ENCODE results near the gene PIKFYVE. TPM values are rescaled to one million over a fixed set of nuclear protein-coding genes. Genes with fewer than 3 reads are reported as not detected.

The PIKFYVE gene
- total and polyA plus RNA-seq, 2 of the 8 experiments (the other 6 are each of a cell fraction or from before 2014, with no cell fraction given) = 8.8 to 33.5 TPM

GRCh38 chr2:208389940-208390339, 123.9 kb downstream of the PIKFYVE start:
- Histone ChIP-seq H3K4me3 (ENCODE audit: extremely low read depth in 1 of 4, insufficient read depth in 2 of 4, low read depth in 3 of 4, low read length in 4 of 4) (no peak overlapping the region), H3K23me2 (ENCODE audit: low read depth, low read length) (no peaks in the 10 kb centered on the region), H4K5ac (ENCODE audit: insufficient read length, low read depth, low read length) (no peak overlapping the region), H4K20me1 (replicated peaks in 1 of 2; ENCODE audit: control insufficient read depth in 1 of 2, insufficient read depth in 2 of 2, low read length in 2 of 2) (no peaks in the 10 kb centered on the region), H3K79me2 (ENCODE audit: control insufficient read depth in 1 of 2, insufficient read depth in 2 of 2, low read length in 2 of 2) (no peaks in the 10 kb centered on the region), H3K4me2 (ENCODE audit: insufficient read depth in 1 of 2, low read depth in 2 of 2, low read length in 2 of 2) (no peak overlapping the region), H2BK12ac (ENCODE audit: low read depth, low read length) (no peak overlapping the region), H3K27ac (ENCODE audit: low read depth, low read length) (no peak overlapping the region), H3K36me3 (ENCODE audit: control insufficient read depth in 2 of 4, insufficient read depth in 4 of 4, low read length in 3 of 4) (no peaks in the 10 kb centered on the region; a peak in 2 of 8 replicates), H3K4me1 (replicated peaks in 1 of 4; ENCODE audit: control insufficient read depth in 3 of 4, insufficient read depth in 4 of 4, low read length in 3 of 4) (no peaks in the 10 kb centered on the region), H2AFZ (ENCODE audit: low read length) (no peak overlapping the region), H4K8ac (ENCODE audit: extremely low read depth, insufficient read depth, low read length) (no peak overlapping the region), H3K27me3 (replicated peaks in 1 of 4; ENCODE audit: control insufficient read depth in 3 of 4, extremely low read depth in 1 of 4, insufficient read depth in 3 of 4, low read length in 3 of 4) (no peaks in the 10 kb centered on the region), H4K91ac (replicated peaks; ENCODE audit: insufficient read length, low read length) (no peak overlapping the region), H3K14ac (ENCODE audit: insufficient read length) (no peak overlapping the region), H3K56ac (replicated peaks; ENCODE audit: insufficient read length, low read depth, low read length) (no peak overlapping the region), H3K18ac (ENCODE audit: extremely low read depth, low read length) (no peak overlapping the region), H2BK20ac (ENCODE audit: low read length) (no peak overlapping the region), H3K23ac (ENCODE audit: insufficient read length) (no peak overlapping the region), H3K9ac (replicated peaks in 1 of 4; ENCODE audit: extremely low read depth in 1 of 4, low read depth in 3 of 4, low read length in 3 of 4) (no peak overlapping the region), H2AK5ac (ENCODE audit: low read depth, low read length) (no peak overlapping the region), H3K9me3 (ENCODE audit: insufficient read depth in 2 of 2, low read depth in 1 of 2, low read length in 1 of 2) (peaks cover 11 to 14% of the 10 kb centered on the region in 2 experiments), H2BK5ac (ENCODE audit: low read depth, low read length) (no peak overlapping the region), H2BK120ac (replicated peaks; ENCODE audit: low read depth, low read length) (no peak overlapping the region), H3K79me1 (ENCODE audit: low read depth, low read length) (no peaks in the 10 kb centered on the region), H3K4ac (replicated peaks; ENCODE audit: insufficient read length, low read depth, low read length) (no peak overlapping the region), H2BK15ac (ENCODE audit: low read length) (no peak overlapping the region)
- WGBS, 2 experiments (ENCODE audit: extremely low coverage in 1 of 2, insufficient coverage in 1 of 2, insufficient read length in 1 of 2, insufficient replicate concordance in 2 of 2, low coverage in 1 of 2, low lambda C conversion rate in 2 of 2, missing lambda C conversion rate in 1 of 2) = 82% methylated on average over 3 of the region's 3 CpGs; no CpG with 5 or more reads in 1 of the 2 experiments
- FAIRE-seq (no peak), DNase-seq (ENCODE audit: low read depth in 1 of 2, low spot score in 2 of 2) (no peak)
- CTCF ChIA-PET (ENCODE audit: partially characterized antibody) = interaction anchor here (0.9 to 1.4 kb wide), 4 partner anchors 14 to 941 kb away, joined by 3 to 6 read pairs (median 4); no protein-coding TSS in a partner anchor
- TF ChIP-seq, protein P1, sequence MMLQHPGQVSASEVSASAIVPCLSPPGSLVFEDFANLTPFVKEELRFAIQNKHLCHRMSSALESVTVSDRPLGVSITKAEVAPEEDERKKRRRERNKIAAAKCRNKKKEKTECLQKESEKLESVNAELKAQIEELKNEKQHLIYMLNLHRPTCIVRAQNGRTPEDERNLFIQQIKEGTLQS (IDR thresholded peaks at IDR 0.05; ENCODE audit: insufficient read depth, low read depth, low read length) = no peak
- TF ChIP-seq POLR2AphosphoS5 (IDR thresholded peaks at IDR 0.05; ENCODE audit: low read depth, low read length) (no peak), RXRA (IDR thresholded peaks at IDR 0.05; ENCODE audit: insufficient read depth, low read depth, low read length) (no peak), ASH2L (IDR thresholded peaks at IDR 0.05; ENCODE audit: low read length) (no peak)
- POLR2A ChIA-PET (ENCODE audit: partially characterized antibody) = no interaction called here
